Measurements from ENCODE around the gene CTPS2. TPM values are rescaled to one million over a fixed set of nuclear protein-coding genes. Genes with fewer than 3 reads are reported as not detected.

The CTPS2 gene
- total RNA-seq, 1 experiment from 2014 or later: 3.8 TPM

DNA sequence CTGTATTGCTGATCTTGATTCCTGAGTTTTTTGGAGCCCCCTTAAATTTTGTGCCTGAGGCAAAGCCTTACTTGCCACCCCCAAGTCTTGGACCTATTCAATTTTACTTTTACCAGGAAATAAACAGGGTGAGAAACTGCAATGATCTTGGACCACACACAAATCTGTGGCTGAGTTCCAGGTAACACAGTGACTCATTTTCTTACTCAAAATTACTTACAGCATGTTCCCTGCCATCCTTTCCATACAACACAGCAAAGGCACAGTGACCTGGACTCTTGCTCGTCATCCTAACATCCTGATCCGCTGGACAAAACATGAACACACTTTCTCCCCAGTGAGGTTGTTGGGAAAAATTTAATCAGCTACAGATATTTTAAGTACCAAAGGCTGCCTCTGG, 123.3 kb downstream of the CTPS2 start:
- no TSS peak for BruUV-seq (replicated peaks)

DNA sequence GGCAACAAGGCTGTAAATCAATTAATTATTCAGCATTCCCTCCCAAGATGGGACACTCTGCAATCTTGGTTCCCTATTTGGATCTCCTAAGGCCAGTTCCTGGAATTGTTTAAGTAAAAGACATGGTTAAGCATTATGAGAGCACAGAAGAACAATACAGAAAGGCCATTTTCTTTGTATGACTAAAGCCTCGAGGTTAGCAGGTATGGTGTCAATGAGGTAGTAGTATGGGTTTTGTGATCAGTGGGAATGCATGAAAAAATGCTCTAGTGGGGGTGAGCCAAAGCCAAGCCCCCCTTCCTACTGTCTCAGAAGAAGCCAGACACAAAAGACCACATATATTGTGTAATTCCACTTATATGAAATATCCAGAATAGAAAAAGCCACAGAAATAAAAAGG, 124.2 kb downstream of the CTPS2 start:
- in situ Hi-C loops (cut with HindIII; ENCODE audit: low pct_unique_long_range_greater_than_20kb, low sequenced_read_pairs) (no loop called here), intact Hi-C loops (cut with micrococcal nuclease; ENCODE audit: unreplicated experiment) (no loop called here)
- no TSS peak for BruUV-seq (replicated peaks)
- DNase-seq (ENCODE audit: low read depth, low spot score) (no peak), ATAC-seq (no peak)
- Histone ChIP-seq H3K36me3 (ENCODE audit: control insufficient read depth, insufficient read depth, low read length) (no peaks in the 10 kb centered on the region), H3K4me1 (ENCODE audit: control insufficient read depth, insufficient read depth, low read length) (no peaks in the 10 kb centered on the region), H3K4me3 (ENCODE audit: low read depth in 2 of 2, low read length in 2 of 2) (no peak overlapping the region), H3K27me3 (ENCODE audit: control insufficient read depth, insufficient read depth, low read length) (no peaks in the 10 kb centered on the region), H3K9me3 (ENCODE audit: control insufficient read depth, insufficient read depth, low read depth, low read length) (no peaks in the 10 kb centered on the region), H3K27ac (ENCODE audit: low read length) (no peak overlapping the region)
- CTCF ChIA-PET: no interaction called here
- POLR2A ChIA-PET: no interaction called here
- TF ChIP-seq POLR2AphosphoS5 (IDR thresholded peaks at IDR 0.05; ENCODE audit: low read depth, low read length) (no peak), SIN3A (IDR thresholded peaks at IDR 0.05; ENCODE audit: borderline replicate concordance, insufficient read depth, low read depth, low read length) (no peak), CTCF (IDR thresholded peaks at IDR 0.05) (no peak), REST (IDR thresholded peaks at IDR 0.05; ENCODE audit: insufficient read depth in 1 of 2, low read depth in 2 of 2, low read length in 1 of 2) (no peak), TCF7L2 (IDR thresholded peaks at IDR 0.05; ENCODE audit: low read depth, low read length) (no peak)

More for the DNA sequence above, 123.3 kb downstream of the CTPS2 start:
- in situ Hi-C loops (cut with HindIII; ENCODE audit: low pct_unique_long_range_greater_than_20kb, low sequenced_read_pairs) (no loop called here), intact Hi-C loops (cut with micrococcal nuclease; ENCODE audit: unreplicated experiment) (no loop called here)
- no peak for TF ChIP-seq SIN3A (IDR thresholded peaks at IDR 0.05; ENCODE audit: borderline replicate concordance, insufficient read depth, low read depth, low read length)
- TF ChIP-seq REST (IDR thresholded peaks at IDR 0.05; ENCODE audit: insufficient read depth in 1 of 2, low read depth in 2 of 2, low read length in 1 of 2): no peak
- no peak overlapping the region for H3K27ac ChIP-seq (ENCODE audit: low read length)
- no peaks in the 10 kb centered on the region for H3K4me1 ChIP-seq (ENCODE audit: control insufficient read depth, insufficient read depth, low read length)
- ATAC-seq (no peak), DNase-seq (ENCODE audit: low read depth, low spot score) (no peak)
- ChIA-PET POLR2A (no interaction called here), CTCF (no interaction called here)
- H3K36me3 ChIP-seq (ENCODE audit: control insufficient read depth, insufficient read depth, low read length): no peaks in the 10 kb centered on the region
- no peaks in the 10 kb centered on the region for H3K9me3 ChIP-seq (ENCODE audit: control insufficient read depth, insufficient read depth, low read depth, low read length)
- no peaks in the 10 kb centered on the region for H3K27me3 ChIP-seq (ENCODE audit: control insufficient read depth, insufficient read depth, low read length)
- H3K4me3 ChIP-seq (ENCODE audit: low read depth in 2 of 2, low read length in 2 of 2): no peak overlapping the region

All from Panc1 (cell line).